A549 treated with CpdA at 1 μM for 4 hours (cell line): ENCODE measurements around the gene GMPPB. TPM values are rescaled to one million over a fixed set of nuclear protein-coding genes. Genes with fewer than 3 reads are reported as not detected.

Source experiments
- total RNA-seq: library from RNA; stranded (reverse); fragments of 200-300 nt; extraction: Qiagen RNA extraction; gene quantifications from 5 replicates; pipeline ENCODE4 v1.2.3, GENCODE V29; 2022; ENCODE audit warnings: low read depth

The GMPPB gene
- 16.2 to 22.6 TPM (median 21.3 TPM) in 5 replicates for total RNA-seq

GRCh38 chr3:49723628-49724551 is at the start of gene GMPPB:
Gene GMPPB, minus strand, starts transcription at chr3:49723951. Its CDS starts 225 bp downstream, at chr3:49723726.

GRCh38 chr3:49719214-49719884 is 4.4 kb downstream of the GMPPB start, which contains the start of gene AMIGO3:
Gene AMIGO3, minus strand, starts transcription at chr3:49719684. Its CDS starts 219 bp downstream, at chr3:49719465.

DNA sequence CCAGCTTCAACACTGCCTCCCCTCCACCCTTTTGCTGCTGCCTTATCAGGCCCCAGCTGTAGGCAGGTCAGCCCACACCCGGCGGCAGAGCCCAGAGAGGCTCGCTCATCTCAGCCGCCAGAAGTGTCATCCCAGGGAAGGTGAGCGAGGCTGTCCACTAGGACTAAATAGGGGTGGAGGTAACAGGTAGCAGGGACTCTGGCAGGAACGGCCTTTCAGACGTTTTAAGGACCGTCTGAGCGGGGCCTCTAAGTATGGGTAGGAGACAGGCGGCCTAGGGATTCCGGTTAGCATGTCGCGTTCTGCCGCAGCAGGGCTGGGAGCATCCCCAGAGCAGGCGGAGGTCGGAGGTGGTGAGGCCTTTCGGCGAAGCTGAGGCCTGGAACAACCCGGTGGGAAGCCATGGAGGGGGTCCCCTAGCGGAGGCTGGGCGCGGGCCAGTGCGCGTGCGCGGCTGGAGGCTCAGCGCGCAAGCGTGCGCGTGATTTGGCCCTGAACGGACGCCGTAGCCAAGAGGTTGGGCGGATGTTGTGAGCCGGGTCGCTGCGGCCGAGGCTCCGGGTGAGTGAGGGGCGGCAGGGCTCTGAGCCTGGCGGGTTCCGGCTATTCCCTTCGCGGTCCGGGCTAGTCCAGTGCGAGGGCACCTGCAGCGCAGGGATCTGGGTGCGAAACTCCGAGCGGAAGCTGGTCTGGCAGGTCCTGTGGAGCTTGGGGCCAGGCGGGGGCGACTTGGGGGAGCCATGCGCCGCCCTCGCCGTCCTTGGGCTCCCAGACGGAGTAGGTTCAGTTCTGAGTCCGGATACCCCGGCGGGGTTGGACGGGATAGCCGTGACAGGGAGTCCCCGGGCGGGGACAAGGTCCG is 34.5 kb downstream of the GMPPB start, which contains the start of the genes MST1 and RNF123:
MST1 (minus strand) TSS at position 429 of the 862 bp plus-strand sequence. CDS start 783 bp downstream, outside the sequence.
RNF123 (plus strand) TSS at position 512 of the 862 bp plus-strand sequence. CDS start 1,609 bp downstream, outside the sequence.

GRCh38 chr3:49673715-49674496 is 49.8 kb downstream of the GMPPB start, which contains the start of gene APEH:
Gene APEH, plus strand, starts transcription at chr3:49674351. Its CDS starts 51 bp downstream, at chr3:49674402.

Other genes with a start within 250 kb of the GMPPB start
- 0.10 to 0.19 TPM (median 0.13 TPM) in 5 replicates for gene BSN, start 169.5 kb downstream of the GMPPB start, total RNA-seq
- 59.0 to 65.7 TPM (median 64.8 TPM) in 5 replicates for gene APEH, start 49.6 kb downstream of the GMPPB start, total RNA-seq
- gene MST1, start 34.5 kb downstream of the GMPPB start, total RNA-seq = 0.89 to 2.0 TPM (median 1.8 TPM) in 5 replicates
- 12.5 to 17.1 TPM (median 14.8 TPM) in 5 replicates for gene RNF123, start 34.4 kb downstream of the GMPPB start, total RNA-seq
- gene AMIGO3, start 4.3 kb downstream of the GMPPB start, total RNA-seq = 0.26 to 1.7 TPM (median 0.57 TPM) in 5 replicates
- 21.6 to 22.8 TPM (median 22.2 TPM) in 5 replicates for gene IP6K1, start 62.6 kb upstream of the GMPPB start, total RNA-seq
- 0.16 to 0.53 TPM (median 0.40 TPM) in 5 replicates for gene CDHR4, start 75.9 kb upstream of the GMPPB start, total RNA-seq
- gene INKA1, start 79.3 kb upstream of the GMPPB start, total RNA-seq = 1.6 to 2.1 TPM (median 2.0 TPM) in 5 replicates
- gene UBA7, start 90.0 kb upstream of the GMPPB start, total RNA-seq = 0.31 to 0.51 TPM (median 0.51 TPM) in 5 replicates
- gene TRAIP, start 132.6 kb upstream of the GMPPB start, total RNA-seq = 11.7 to 15.5 TPM (median 13.2 TPM) in 5 replicates
- 0.29 to 0.51 TPM (median 0.37 TPM) in 5 replicates for gene CAMKV, start 146.0 kb upstream of the GMPPB start, total RNA-seq
- gene MST1R, start 179.9 kb upstream of the GMPPB start, total RNA-seq = 5.0 to 10.2 TPM (median 7.9 TPM) in 5 replicates
- 5.0 to 9.9 TPM (median 8.2 TPM) in 5 replicates for gene MON1A, start 205.9 kb upstream of the GMPPB start, total RNA-seq
- 25.8 to 31.8 TPM (median 28.7 TPM) in 5 replicates for gene RBM6, start 216.2 kb upstream of the GMPPB start, total RNA-seq